Measurements from ENCODE around the gene TP53TG5. TPM values are rescaled to one million over a fixed set of nuclear protein-coding genes. Genes with fewer than 3 reads are reported as not detected.
A peak's percentile ranks its signal among the peaks of the same experiment; 100 is the strongest.

TP53TG5 gene
- total RNA-seq, 2 experiments from 2014 or later: 0.29 TPM; not detected in 1

- CTCF ChIA-PET: interaction anchor here (0.8 to 3.7 kb wide), 7 partner anchors 19 to 378 kb away, joined by 3 to 14 read pairs (median 3); no protein-coding TSS in a partner anchor
- Mint-ChIP-seq H3K36me3 (ENCODE audit: low read depth) (peaks cover 5% of the 10 kb centered on the region), H3K9me3 (peaks cover 1% of the 10 kb centered on the region), H3K27me3 (no peaks in the 10 kb centered on the region), H3K4me1 (ENCODE audit: low read depth) (peaks cover 13% of the 10 kb centered on the region), H3K4me3 (no peak overlapping the region), H3K27ac (no peak overlapping the region)
- POLR2A ChIA-PET: interaction anchor here (0.7 to 1.4 kb wide), 2 partner anchors 14 to 23 kb away, joined by 3 read pairs; partner anchors contain the start of gene PIGT
- no peak for ATAC-seq
- intact Hi-C loops (cut with micrococcal nuclease): no loop called here
- TF ChIP-seq CTCF (IDR thresholded peaks at IDR 0.05): no peak
- no peak for DNase-seq
These were observed 14.6 kb upstream of the TP53TG5 start for GRCh38 chr20:45392733-45393132.

DNA sequence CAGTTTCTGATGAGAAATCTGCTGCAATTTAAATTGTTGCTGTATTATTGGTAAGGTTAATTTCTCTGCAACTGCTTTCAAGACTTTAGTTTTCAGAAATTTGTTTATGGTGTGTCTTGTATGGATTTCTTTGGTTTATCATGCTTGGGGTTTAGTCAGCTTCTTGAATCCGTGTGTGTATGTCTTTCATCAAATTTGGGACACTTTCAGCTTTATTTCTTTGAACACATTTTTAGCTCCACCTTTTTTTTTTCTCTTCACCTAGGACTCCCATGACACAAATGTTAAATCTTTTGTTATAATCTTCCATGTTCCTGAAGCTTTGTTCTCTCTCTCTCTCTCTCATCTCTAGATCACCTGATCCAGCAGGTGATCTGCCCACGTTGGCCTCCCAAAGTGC lies 13.4 kb upstream of the TP53TG5 start:
- H3K27me3 Mint-ChIP-seq: no peaks in the 10 kb centered on the region
- ChIA-PET CTCF (interaction anchor here (1.1 to 3.0 kb wide), 3 partner anchors 18 to 25 kb away, joined by 3 to 12 read pairs (median 3); no protein-coding TSS in a partner anchor), POLR2A (no interaction called here)
- H3K4me1 Mint-ChIP-seq (ENCODE audit: low read depth): peaks cover 22% of the 10 kb centered on the region
- peak overlapping the region; percentile 22 for H3K27ac Mint-ChIP-seq
- TF ChIP-seq CTCF (IDR thresholded peaks at IDR 0.05): no peak
- DNase-seq (no peak), ATAC-seq (no peak)
- H3K36me3 Mint-ChIP-seq (ENCODE audit: low read depth): peaks cover 7% of the 10 kb centered on the region
- H3K9me3 Mint-ChIP-seq: peaks cover 5% of the 10 kb centered on the region
- H3K4me3 Mint-ChIP-seq: no peak overlapping the region
- intact Hi-C loops (cut with micrococcal nuclease): no loop called here

GRCh38 chr20:45390931-45391330 lies 12.8 kb upstream of the TP53TG5 start:
- POLR2A ChIA-PET: no interaction called here
- no peak for ATAC-seq
- CTCF ChIA-PET: interaction anchor here (1.1 to 3.0 kb wide), 2 partner anchors 17 to 24 kb away, joined by 3 to 12 read pairs; no protein-coding TSS in a partner anchor

DNA sequence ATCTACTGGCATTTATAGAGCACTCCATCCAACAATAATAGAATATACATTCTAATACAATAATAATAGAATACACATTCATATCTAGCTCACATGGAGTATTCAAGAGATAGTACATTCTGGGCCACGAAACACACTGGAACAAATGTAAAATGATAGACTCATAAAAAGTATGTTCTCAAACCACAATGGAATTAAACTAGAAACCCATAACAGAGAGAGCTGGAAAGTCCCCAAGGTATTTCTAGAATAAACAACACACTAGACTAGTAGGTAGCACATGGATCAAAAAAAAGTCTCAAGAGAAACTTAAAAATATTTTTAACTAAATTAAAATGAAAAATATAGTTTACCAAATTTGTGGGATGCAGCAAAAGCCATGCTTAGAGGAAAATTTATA lies 9.1 kb upstream of the TP53TG5 start:
- H3K27me3 Mint-ChIP-seq: no peaks in the 10 kb centered on the region
- H3K36me3 Mint-ChIP-seq (ENCODE audit: low read depth): peaks cover 6% of the 10 kb centered on the region
- H3K4me3 Mint-ChIP-seq: no peak overlapping the region
- peaks cover 5% of the 10 kb centered on the region for H3K9me3 Mint-ChIP-seq
- H3K27ac Mint-ChIP-seq: no peak overlapping the region
- intact Hi-C loops (cut with micrococcal nuclease): no loop called here
- H3K4me1 Mint-ChIP-seq (ENCODE audit: low read depth): peaks cover 23% of the 10 kb centered on the region
- ATAC-seq (no peak), DNase-seq (no peak)
- TF ChIP-seq CTCF (IDR thresholded peaks at IDR 0.05): no peak
- POLR2A ChIA-PET: interaction anchor here (1.0 kb wide), 1 partner anchor 20 kb away, joined by 3 read pairs; no protein-coding TSS in a partner anchor
- CTCF ChIA-PET: interaction anchor here (0.9 to 5.7 kb wide), 7 partner anchors 14 to 121 kb away, joined by 3 to 32 read pairs (median 3); partner anchors contain the start of gene SYS1

More at GRCh38 chr20:45390931-45391330, 12.8 kb upstream of the TP53TG5 start:
- no peak for DNase-seq
- Mint-ChIP-seq H3K9me3 (peaks cover 5% of the 10 kb centered on the region), H3K36me3 (ENCODE audit: low read depth) (peaks cover 7% of the 10 kb centered on the region), H3K4me3 (no peak overlapping the region), H3K27ac (no peak overlapping the region), H3K27me3 (no peaks in the 10 kb centered on the region), H3K4me1 (ENCODE audit: low read depth) (peaks cover 22% of the 10 kb centered on the region)
- TF ChIP-seq CTCF (IDR thresholded peaks at IDR 0.05): no peak
- intact Hi-C loops (cut with micrococcal nuclease): no loop called here

DNA sequence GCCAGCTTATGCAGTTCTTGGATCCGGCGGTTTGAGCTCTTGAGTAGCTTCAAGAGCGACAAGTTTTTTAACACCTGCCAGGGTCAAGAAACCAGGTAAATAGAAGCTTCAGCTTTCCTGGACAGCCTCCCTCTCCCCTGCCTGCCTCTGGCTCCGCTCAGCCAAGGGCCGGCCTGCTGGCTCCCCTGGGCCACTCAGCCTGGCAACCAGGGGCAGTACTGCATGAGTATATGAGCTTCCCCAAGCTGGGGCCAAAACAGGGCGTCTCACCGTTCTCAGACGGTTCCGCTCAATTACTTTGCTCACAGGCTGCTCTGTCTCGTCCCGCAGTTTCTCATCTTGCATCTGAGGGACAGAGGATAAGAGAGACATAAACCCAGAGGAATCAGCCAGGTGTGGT lies 856 bp downstream of the TP53TG5 start:
- POLR2A ChIA-PET: no interaction called here

More for the DNA sequence above, 856 bp downstream of the TP53TG5 start:
- H3K36me3 Mint-ChIP-seq (ENCODE audit: low read depth): peaks cover 2% of the 10 kb centered on the region
- no peaks in the 10 kb centered on the region for H3K27me3 Mint-ChIP-seq
- ATAC-seq (no peak), DNase-seq (no peak)
- no peaks in the 10 kb centered on the region for H3K9me3 Mint-ChIP-seq
- H3K4me3 Mint-ChIP-seq: no peak overlapping the region
- H3K4me1 Mint-ChIP-seq (ENCODE audit: low read depth): peaks cover 16% of the 10 kb centered on the region
- TF ChIP-seq CTCF (IDR thresholded peaks at IDR 0.05): no peak
- H3K27ac Mint-ChIP-seq: no peak overlapping the region
- intact Hi-C loops (cut with micrococcal nuclease): no loop called here
- CTCF ChIA-PET: interaction anchor here (1.4 to 24.4 kb wide), 4 partner anchors 15 to 76 kb away, joined by 4 to 549 read pairs (median 157); partner anchors contain the start of gene SYS1

Data from activated CD8-positive, alpha-beta T cell treated with anti-CD3 and anti-CD28 coated beads for 36 hours (primary cell).